IPS-18c (cell line): ENCODE measurements around the gene SSTR3.

Source experiments
- H3K4me3 ChIP-seq: 2 replicates; pipeline ENCODE4 v1.7.0; 2013; ENCODE audit warnings: low read depth, mild to moderate bottlenecking, low read length, moderate library complexity; ENCODE audit not compliant: insufficient read depth
- H3K9me3 ChIP-seq: one replicate; pipeline ENCODE4 v1.6.1; 2013; ENCODE audit warnings: mild to moderate bottlenecking, low read length, moderate library complexity; ENCODE audit not compliant: control insufficient read depth, insufficient read depth

The SSTR3 gene

GRCh38 chr22:37167981-37168647 is 44.2 kb downstream of the SSTR3 start:
- H3K9me3 ChIP-seq: no peaks in the 10 kb centered on the region
- no peak overlapping the region for H3K4me3 ChIP-seq

- peaks cover 2% of the 10 kb centered on the region for H3K9me3 ChIP-seq
- H3K4me3 ChIP-seq: no peak overlapping the region
Observed at GRCh38 chr22:37167176-37167980, 44.9 kb downstream of the SSTR3 start.

GRCh38 chr22:37166675-37167066 is 45.6 kb downstream of the SSTR3 start:
- H3K9me3 ChIP-seq: peaks cover 2% of the 10 kb centered on the region

GRCh38 chr22:37165940-37166674 is 46.2 kb downstream of the SSTR3 start:
- H3K4me3 ChIP-seq: no peak overlapping the region; the same call in 1 of the 2 replicates
- peaks cover 2% of the 10 kb centered on the region for H3K9me3 ChIP-seq

More at GRCh38 chr22:37166675-37167066, 45.6 kb downstream of the SSTR3 start:
- H3K4me3 ChIP-seq: no peak overlapping the region

GRCh38 chr22:37165066-37165465 is 47.2 kb downstream of the SSTR3 start:
- no peak overlapping the region for H3K4me3 ChIP-seq
- H3K9me3 ChIP-seq: peaks cover 2% of the 10 kb centered on the region

- no peak overlapping the region for H3K4me3 ChIP-seq
Observed at GRCh38 chr22:37164505-37164887, 47.8 kb downstream of the SSTR3 start.

GRCh38 chr22:37163575-37164504 is 48.4 kb downstream of the SSTR3 start:
- peaks cover 2% of the 10 kb centered on the region for H3K9me3 ChIP-seq
- H3K4me3 ChIP-seq: no peak overlapping the region

More at GRCh38 chr22:37164505-37164887, 47.8 kb downstream of the SSTR3 start:
- H3K9me3 ChIP-seq: peaks cover 2% of the 10 kb centered on the region

GRCh38 chr22:37163096-37163489 is 49.2 kb downstream of the SSTR3 start:
- H3K4me3 ChIP-seq: no peak overlapping the region
- H3K9me3 ChIP-seq: peaks cover 2% of the 10 kb centered on the region

- H3K9me3 ChIP-seq: peaks cover 2% of the 10 kb centered on the region
- no peak overlapping the region for H3K4me3 ChIP-seq
Observed at GRCh38 chr22:37162221-37163095, 49.8 kb downstream of the SSTR3 start.

- Histone ChIP-seq H3K9me3 (peaks cover 2% of the 10 kb centered on the region), H3K4me3 (no peak overlapping the region)
Observed at GRCh38 chr22:37161443-37161842, 50.8 kb downstream of the SSTR3 start.

GRCh38 chr22:37160027-37160426 is 52.2 kb downstream of the SSTR3 start:
- Histone ChIP-seq H3K9me3 (peaks cover 4% of the 10 kb centered on the region), H3K4me3 (no peak overlapping the region)

- H3K9me3 ChIP-seq: peaks cover 4% of the 10 kb centered on the region
- H3K4me3 ChIP-seq: no peak overlapping the region
Observed at GRCh38 chr22:37158963-37159290, 53.4 kb downstream of the SSTR3 start.

GRCh38 chr22:37157516-37158285 is 54.6 kb downstream of the SSTR3 start:
- Histone ChIP-seq H3K9me3 (peaks cover 3% of the 10 kb centered on the region), H3K4me3 (no peak overlapping the region)

GRCh38 chr22:37156686-37157435 is 55.4 kb downstream of the SSTR3 start:
- Histone ChIP-seq H3K4me3 (no peak overlapping the region), H3K9me3 (peaks cover 2% of the 10 kb centered on the region)

- Histone ChIP-seq H3K9me3 (peaks cover 2% of the 10 kb centered on the region), H3K4me3 (no peak overlapping the region)
Observed at GRCh38 chr22:37155971-37156370, 56.3 kb downstream of the SSTR3 start.
